NK-92 treated with Interleukin-12 subunit alpha and Interleukin-12 subunit beta, amount 100 ng/mL, for 24 hours (cell line): ENCODE results near the gene FCSK.
"Not testable (repeated sequence)": the region's sequence is repeated elsewhere in the genome, so short reads cannot be mapped to it uniquely, and the experiment has no call there.

ENCODE experiments used
- DNase-seq: peaks from one replicate; lab custom pipeline; 2025; lab: John Stamatoyannopoulos, UW

The FCSK gene

GRCh38 chr16:70454222-70455034, at the start of gene FCSK:
FCSK (plus strand) TSS chr16:70454595; CDS start chr16:70463191, 8,596 bp downstream.
- peak; percentile 56 for DNase-seq

DNA sequence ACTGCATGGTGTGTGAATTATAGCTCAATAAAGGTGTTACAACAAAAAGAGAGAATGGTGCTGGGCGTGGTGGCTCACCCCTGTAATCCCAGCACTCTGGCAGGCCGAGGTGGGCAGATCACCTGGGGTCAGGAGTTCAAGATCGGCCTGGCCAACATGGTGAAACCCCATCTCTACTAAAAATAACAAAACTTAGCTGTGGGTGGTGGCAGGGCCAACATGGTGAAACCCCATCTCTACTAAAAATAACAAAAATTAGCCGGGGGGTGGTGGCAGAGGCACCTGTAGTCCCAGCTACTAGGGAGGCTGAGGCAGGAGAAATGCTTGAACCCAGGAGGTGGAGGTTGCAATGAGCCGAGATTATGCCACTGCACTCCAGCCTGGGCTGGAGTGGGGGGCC, 48.3 kb upstream of the FCSK start:
- not testable (repeated sequence) for DNase-seq

DNA sequence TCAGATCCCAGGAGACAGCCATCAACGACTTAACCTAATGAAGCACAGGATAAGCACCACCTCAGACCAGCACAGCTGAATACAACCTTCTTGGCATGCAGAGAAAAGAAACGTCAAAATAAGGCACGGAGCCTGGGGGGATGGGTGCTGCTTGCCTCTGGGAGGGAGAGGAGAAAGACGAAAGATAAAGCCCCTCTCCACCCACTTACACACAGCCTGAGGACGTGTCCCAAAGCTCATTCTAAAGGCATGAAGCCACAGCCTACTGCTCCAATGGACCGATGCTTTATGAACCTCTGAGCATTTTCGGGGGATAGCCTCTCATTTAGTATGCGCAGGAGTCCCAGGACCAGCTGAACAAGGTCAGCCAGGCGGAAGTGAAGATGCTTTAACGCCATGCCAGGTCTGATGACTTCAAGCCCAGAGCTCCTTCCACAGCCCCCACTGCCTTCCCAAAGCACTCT, 46.6 kb upstream of the FCSK start:
- no peak for DNase-seq

GRCh38 chr16:70410734-70411133, 43.7 kb upstream of the FCSK start:
- no peak for DNase-seq

DNA sequence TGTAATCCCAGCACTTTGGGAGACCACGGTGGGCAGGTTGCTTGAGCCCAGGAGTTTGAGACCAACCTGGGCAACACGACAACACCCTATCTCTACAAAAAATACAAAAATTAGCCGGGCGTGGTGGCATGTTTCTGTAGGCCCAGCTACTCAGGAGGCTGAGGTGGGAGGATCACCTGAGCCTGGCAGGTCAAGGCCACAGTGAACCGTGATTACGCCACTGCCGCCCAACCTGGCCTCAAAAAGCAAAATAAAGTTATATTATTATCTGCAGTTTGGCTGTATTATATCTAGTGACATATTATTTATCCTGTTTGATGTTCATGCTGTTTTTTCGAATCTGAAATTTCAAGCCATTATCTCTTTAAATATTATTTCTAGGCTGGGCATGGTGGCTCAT, 42.0 kb upstream of the FCSK start:
- DNase-seq: no peak

GRCh38 chr16:70413572-70413971, 40.8 kb upstream of the FCSK start:
- DNase-seq: not testable (repeated sequence)

GRCh38 chr16:70416748-70417616, 37.4 kb upstream of the FCSK start:
- DNase-seq: no peak

DNA sequence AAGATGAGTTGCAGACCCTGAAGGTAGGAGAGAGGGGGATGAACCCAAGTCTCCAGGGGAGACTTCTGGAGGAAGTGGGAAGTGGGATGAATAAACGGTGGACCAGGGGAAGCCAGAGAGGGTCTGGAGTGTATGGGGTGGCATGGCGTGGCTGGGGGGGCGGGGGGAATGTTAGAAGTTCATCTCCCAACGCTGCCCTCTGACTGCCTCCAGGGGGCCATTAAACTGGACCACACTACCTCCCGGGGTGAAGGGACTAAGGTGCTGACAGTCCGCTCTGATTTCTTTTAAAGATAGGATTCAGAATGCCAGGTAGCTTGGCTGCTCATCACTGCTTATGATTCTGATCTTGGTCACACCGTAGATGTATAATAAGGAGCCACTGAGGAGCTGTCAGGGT, 36.7 kb upstream of the FCSK start:
- no peak for DNase-seq

DNA sequence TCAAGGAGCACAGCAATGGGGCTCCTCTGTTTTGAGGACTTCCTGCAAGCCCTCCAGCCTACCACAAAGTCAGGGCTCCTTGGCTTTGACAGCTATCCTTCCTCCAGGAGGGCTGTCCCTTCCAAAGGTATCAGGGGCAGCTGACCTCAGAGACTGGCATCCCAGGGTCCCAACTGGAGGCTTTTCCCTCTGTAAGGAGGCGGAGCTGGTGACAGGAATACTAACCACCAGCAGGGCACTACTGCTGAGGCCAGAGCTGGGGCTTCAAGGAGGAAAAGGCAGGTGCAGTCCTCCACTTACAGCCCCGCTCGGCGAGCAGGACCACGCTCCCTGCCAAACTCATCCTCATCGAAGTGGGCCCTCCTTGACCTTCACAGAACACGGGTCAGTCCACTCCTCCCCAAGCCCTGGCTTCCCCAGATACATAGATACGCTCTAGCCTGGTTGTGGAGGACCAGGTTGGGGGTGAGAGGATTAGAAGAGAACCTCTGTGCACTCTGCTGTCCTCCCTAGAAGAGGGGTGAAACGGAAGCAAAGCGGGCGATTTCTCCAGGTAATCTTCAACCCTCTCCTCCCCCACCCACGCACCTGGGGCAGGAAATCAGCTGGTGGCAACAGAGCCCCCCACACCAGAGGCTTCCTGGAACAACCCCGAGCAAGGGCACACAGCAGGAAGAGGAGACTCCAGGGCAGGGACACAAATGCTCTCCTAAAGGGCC, 36.0 kb upstream of the FCSK start:
- no peak for DNase-seq

DNA sequence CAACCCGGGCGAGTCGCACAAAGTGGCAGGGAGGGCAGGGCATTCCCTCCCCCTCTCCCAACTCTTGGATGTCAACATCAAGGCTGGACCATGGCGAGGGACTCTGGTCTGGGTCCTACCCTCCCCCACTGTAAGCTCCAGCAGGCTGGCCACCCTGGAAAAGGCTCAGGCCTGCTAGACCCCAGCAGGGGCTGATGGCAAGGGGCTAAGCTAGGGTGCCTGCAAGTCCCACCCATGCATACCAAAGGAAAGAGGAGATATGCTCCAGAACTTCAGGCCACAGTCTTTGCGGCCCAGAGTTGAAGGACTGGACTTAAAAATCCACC, 35.4 kb upstream of the FCSK start:
- DNase-seq: no peak

DNA sequence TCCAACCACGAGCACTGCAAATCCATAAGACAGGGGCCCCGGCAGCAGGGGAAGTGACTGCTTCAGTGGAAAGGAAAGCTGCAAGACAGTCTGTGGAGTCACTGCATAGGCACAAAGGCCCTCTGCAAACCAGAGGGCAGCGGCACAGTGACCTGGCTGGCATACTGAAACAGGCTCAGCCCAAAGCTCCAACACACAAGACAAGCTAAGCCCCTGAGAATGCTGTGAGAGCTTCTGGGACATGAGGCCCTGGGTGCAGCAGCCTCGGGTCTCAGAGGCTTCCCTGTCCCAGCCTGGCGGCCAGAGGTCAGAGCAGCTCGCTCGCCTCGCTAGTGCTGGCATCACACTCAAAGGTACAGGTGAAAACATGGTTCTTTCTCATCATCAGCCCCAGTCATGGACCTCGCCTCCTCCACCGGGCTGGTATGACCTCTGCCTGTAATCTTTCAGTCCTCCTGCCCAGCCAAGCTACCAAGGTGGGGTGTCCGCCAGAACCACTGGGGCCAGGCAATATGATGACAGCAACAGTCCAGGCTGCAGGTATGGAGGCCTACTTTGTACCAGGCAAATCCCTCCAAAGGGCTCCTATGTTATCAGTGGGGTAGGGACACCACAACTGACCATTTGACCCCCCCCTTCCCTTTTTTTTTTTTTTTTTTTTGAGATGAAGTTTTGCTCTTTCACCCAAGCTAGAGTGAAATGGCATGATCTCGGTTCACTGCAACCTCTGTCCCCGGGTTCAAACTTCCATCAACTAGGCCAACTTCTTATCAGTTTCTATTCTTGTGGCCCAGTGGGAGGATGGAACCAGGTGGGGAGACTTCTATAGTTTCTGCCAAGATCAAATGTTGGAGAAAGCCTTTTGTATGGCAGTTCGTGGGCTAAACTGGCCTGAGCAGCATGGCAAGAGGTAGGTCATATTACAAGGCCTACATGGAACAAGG, 34.7 kb upstream of the FCSK start:
- no peak for DNase-seq

DNA sequence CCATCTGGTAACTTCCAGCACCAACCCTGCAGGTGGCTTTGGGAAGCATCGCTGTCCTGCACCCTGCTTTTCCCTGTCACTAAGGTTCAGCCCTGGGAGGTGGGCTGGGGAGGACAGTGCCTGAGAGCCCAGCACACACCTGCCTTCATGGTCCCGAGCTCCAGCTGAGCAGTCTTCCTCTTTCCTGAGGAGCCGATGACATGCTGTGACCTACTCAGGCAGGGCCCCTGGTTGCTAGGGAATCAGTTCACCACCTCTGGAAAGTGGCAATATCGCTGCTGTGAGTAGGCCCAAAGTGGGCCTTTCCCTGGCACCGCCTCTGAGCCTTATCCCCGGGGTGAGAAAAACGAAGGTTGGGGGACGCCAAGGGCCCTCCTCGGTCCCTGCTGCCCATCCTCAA, 33.4 kb upstream of the FCSK start:
- DNase-seq: no peak

DNA sequence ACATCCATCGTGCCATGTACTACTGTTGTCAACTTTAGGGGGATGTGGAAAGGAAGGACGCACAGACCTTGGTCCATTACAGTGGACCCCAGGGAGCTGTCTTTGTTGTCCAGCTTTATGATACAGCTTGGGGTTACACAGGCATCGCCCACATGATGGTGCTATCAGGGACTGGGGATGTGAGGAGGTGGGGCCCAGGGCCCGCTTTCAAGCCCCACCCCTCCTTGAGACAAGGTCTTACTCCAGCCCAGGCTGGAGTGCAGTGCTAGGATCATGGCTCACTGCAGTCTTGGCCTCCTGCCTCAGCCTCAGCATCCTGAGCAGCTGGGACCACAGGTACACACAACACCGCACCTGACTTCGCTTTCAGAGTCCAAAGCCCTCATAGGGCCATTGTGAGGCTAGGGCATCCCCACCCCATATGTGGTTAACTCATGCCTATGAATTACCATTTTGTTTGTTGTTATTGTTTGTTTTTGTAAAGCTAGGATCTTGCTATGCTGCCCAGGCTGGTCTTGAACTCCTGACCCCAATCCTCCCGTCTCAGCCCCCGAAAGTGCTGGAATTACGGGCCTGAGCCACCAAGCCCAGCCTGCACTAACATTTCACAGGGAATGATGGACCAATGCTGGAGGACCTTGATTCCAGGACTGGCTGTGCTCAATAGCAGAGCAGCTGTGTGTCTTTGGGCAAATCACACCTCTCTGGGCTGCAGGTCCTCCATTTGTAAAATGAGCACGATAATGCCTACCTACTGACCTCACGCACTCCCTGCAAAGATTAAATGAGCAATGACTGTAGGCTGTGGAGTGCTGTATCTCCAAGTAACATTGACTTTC, 32.7 kb upstream of the FCSK start:
- DNase-seq: no peak

GRCh38 chr16:70422543-70422942, 31.9 kb upstream of the FCSK start:
- no peak for DNase-seq

DNA sequence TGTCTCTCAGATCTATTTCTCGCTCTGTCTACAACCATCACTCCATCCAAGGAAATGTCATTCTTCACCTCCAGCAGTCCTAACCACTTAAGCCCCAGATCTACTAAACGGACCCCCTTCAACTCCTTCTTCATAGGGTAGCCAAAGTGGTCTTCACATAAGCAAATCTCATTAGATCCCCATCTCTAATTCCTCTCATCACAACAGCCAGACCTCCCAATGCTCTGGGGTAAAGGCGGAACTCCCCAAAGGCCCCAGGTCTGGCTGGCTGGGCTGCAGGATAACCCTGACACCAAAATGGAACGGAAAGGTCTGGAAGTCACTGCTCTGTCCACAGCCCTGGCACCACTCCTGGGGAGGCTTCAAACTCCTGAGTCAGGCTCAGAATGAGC, 26.6 kb upstream of the FCSK start:
- DNase-seq: no peak

DNA sequence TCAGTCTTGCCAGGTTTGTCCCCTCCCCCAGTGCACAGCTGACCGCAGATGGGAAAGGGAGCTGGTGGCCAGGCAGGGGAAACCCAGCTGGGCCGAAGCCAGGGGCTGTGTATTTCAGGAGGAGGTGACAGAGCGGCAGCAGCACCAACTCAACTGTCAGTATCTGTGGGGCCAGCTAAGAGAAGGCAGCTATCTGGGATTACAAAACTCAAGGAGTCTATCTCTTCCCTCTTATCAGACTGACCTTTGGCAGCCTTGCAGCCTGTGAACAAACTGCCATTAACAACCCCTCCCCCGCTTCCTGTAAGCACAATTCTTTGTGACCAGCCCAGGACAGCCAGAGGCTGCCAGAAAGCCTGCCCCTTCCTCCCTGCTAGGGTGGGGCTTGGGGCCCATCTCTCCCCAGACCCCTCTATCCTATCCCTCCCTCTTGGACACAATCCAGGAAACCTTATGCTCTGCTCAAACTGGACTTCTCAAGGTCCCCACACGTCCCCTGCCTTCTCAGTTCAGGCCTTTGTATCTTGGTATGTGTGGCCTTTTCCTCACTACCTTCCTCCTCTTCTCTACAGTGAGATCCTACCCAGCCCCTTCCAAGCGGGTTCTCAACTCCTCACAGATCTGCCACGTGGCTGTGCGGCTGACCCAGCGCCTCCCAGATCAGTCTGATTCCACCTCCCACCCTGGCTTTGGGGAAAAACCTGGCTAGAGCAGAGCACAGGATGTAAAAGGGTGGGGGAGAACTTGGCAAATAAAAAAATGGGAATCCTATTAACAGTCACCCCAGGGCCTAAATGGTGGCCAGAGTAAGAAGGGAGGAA, 26.0 kb upstream of the FCSK start:
- peak; percentile 65 for DNase-seq

GRCh38 chr16:70429888-70430666, 24.3 kb upstream of the FCSK start:
- DNase-seq: no peak

DNA sequence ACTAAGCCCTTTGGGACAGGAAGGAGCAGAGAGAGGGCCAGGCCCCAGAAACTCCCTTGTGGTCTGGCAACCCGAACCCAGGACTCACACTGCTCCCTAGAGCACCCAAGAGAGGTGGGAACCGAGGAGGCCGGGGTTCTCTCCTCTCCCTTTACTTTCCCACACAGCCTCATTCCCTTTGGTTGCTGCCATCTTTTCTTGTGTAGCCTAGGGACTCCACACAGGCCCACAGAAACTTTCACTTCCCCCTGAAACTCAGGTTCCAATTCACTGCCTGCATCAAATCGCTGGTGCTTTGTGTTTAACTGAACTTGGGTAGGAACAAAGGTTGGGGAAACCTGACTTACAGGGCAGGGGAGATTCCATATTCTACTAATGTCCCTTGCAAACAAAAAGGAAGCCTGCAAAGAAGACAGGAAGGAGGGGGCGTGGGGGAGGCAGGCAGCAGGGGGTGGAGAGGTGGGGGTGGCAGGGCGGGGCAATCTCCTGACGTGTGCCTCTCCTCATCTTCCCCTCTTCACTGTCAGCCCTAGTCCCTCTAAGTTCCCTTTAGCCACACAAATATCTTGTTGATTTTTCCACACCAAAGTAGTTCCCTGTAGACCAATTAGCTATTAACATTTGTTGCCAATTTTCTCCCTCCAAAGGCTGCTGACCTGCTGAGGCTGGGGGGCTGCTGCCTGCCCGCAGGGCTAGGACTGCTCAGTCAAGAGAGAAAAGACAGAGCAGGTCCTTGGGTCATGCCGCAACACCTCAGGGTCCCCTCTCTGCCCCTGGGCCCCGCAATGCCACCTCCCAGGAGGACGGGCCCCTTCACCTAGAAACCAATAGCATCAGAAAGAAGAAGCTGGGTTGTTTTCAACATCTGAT, 23.5 kb upstream of the FCSK start:
- DNase-seq: no peak
